ENCODE data around the gene RAD51B.

GRCh38 chr14:68245146-68246073, 425.8 kb downstream of the RAD51B start:
- TF ChIP-seq CTCF (CRISPR knock-in tag; IDR thresholded peaks at IDR 0.05) (no peak), ZBTB43 (CRISPR knock-in tag; conservative IDR thresholded peaks at IDR 0.05) (no peak), MXI1 (IDR thresholded peaks at IDR 0.05; ENCODE audit: borderline replicate concordance, low read depth, low read length) (no peak)

Measured in HepG2 (cell line).